Left ventricle myocardium inferior (tissue), 1 donor: ENCODE measurements around the gene NUP98. TPM values are rescaled to one million over a fixed set of nuclear protein-coding genes. Genes with fewer than 3 reads are reported as not detected.

Experiments
- DNase-seq: peaks from one replicate; pipeline ENCODE4 v3.0.0-alpha.2; 2020
- H3K27ac ChIP-seq: fragments of 200-600 bp; replicated peaks from 2 replicates; pipeline ENCODE4 v1.8.0; 2021
- H3K27me3 ChIP-seq: fragments of 200-600 bp; 2 replicates; pipeline ENCODE4 v1.8.0; 2021; ENCODE audit warnings: low read depth
- H3K36me3 ChIP-seq: fragments of 200-600 bp; 2 replicates; pipeline ENCODE4 v1.8.0; 2021
- H3K4me1 ChIP-seq: fragments of 200-600 bp; 2 replicates; pipeline ENCODE4 v1.8.0; 2021
- H3K4me3 ChIP-seq: fragments of 200-600 bp; 2 replicates; pipeline ENCODE4 v1.8.0; 2021; ENCODE audit warnings: mild to moderate bottlenecking, moderate library complexity
- H3K9me3 ChIP-seq: fragments of 200-600 bp; replicated peaks from 2 replicates; pipeline ENCODE4 v1.8.0; 2021
- intact Hi-C: fragments of 100-400 bp; cut with micrococcal nuclease; formaldehyde crosslinking; loops from one replicate; pipeline ENCODE4 v1.11.0; 2022
- total RNA-seq: library from RNA; stranded (reverse); fragmentation: NEBNext Ultra II Directional; extraction: Animal tissue kit (Norgen Biotek cat#: 25700); gene quantifications from one replicate; pipeline ENCODE4 v1.2.1, GENCODE V29; 2021
- TF ChIP-seq, protein P1 (sequence below): fragments of 200-600 bp; IDR thresholded peaks from 2 replicates; pipeline ENCODE4 v1.8.0; 2021; ENCODE audit warnings: antibody characterized with exemption, mild to moderate bottlenecking, borderline replicate concordance
- donor health status: DM: no; HTN: yes; CAD: no; lungs with severe emphysema.

The NUP98 gene
- total RNA-seq, 1 donor from 2014 or later, result 37.3 TPM

DNA sequence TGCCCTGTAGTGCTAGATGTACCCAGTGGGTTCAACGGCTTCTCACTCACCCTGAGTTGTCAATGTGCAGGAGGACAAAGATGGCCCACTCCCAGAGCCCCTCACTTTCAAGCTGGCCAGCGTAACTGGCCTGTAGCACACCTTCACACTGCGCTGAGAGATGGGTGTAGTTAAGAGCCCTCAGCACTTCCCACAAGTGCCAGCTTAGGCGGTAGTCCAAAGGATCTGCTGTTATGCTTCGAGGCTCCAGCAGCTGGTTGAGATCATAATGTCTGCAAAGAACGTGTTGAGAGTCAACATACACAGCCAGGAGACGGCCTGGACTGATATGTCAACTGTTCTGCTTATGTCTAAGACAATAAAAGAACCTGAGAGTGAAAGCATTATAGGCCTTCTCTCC, 111.4 kb downstream of the NUP98 start:
- H3K4me3 ChIP-seq, result no peak overlapping the region
- no peak for DNase-seq
- H3K36me3 ChIP-seq, result peaks cover 93% of the 10 kb centered on the region
- TF ChIP-seq, protein P1, sequence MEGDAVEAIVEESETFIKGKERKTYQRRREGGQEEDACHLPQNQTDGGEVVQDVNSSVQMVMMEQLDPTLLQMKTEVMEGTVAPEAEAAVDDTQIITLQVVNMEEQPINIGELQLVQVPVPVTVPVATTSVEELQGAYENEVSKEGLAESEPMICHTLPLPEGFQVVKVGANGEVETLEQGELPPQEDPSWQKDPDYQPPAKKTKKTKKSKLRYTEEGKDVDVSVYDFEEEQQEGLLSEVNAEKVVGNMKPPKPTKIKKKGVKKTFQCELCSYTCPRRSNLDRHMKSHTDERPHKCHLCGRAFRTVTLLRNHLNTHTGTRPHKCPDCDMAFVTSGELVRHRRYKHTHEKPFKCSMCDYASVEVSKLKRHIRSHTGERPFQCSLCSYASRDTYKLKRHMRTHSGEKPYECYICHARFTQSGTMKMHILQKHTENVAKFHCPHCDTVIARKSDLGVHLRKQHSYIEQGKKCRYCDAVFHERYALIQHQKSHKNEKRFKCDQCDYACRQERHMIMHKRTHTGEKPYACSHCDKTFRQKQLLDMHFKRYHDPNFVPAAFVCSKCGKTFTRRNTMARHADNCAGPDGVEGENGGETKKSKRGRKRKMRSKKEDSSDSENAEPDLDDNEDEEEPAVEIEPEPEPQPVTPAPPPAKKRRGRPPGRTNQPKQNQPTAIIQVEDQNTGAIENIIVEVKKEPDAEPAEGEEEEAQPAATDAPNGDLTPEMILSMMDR, result no peak
- no peaks in the 10 kb centered on the region for H3K27me3 ChIP-seq
- H3K9me3 ChIP-seq, result no peaks in the 10 kb centered on the region
- peaks cover 40% of the 10 kb centered on the region for H3K4me1 ChIP-seq
- intact Hi-C loops, result no loop called here
- H3K27ac ChIP-seq, result peak overlapping the region; percentile 24

DNA sequence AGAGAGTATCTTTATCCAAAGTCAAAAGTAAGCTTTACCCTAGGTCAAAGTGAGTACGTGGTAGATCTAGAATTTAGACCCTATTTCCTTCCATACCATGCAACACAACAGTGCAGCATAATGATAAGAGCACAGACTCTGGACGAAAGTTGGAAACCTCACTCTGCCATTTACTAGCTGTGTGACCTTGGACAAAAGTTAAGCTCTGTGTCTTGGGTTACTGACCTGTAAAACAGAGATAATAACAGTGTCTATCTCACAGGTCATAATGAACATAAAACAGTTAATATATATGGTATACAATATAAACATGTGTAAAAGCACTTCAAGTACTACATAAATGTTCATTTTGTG, 112.6 kb downstream of the NUP98 start:
- H3K27me3 ChIP-seq, result no peaks in the 10 kb centered on the region
- intact Hi-C loops, result no loop called here
- H3K36me3 ChIP-seq, result peaks cover 93% of the 10 kb centered on the region
- TF ChIP-seq, protein P1, result no peak
- no peak overlapping the region for H3K4me3 ChIP-seq
- no peak for DNase-seq
- peaks cover 40% of the 10 kb centered on the region for H3K4me1 ChIP-seq
- H3K27ac ChIP-seq, result peak overlapping the region; percentile 31
- no peaks in the 10 kb centered on the region for H3K9me3 ChIP-seq

DNA sequence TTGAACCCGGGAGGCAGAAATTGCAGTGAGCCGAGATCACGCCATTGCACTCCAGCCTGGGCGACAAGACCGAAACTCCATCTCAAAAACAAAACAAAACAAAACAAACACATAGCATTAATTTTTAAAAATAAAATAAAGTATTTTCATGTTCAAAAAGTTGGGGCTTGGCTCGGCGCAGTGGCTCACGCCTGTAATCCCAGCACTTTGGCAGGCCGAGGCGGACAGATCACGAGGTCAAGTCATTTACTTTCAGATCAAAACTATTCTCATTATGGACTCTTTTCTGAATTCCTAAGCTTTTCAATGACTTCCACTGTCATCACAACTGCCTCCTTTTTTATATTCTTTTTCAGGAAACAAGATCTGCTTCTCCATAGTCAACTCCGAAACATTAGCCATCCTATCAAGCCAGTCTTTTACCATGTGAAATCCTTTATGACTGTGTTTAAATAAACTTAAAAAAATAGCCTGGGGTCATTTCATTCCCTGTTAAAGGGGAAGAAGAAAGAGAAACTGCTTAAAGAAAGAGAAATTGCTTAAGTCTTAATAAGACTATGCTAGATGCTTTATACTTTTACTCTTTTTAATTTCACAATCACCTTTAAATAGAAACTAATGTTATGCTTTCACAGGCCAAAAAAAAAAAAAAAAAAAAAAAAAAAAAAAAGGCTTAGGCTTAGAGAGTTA, 113.1 kb downstream of the NUP98 start:
- intact Hi-C loops, result no loop called here
- TF ChIP-seq, protein P1, result no peak
- Histone ChIP-seq H3K36me3 (peaks cover 93% of the 10 kb centered on the region), H3K4me1 (peaks cover 40% of the 10 kb centered on the region), H3K9me3 (no peaks in the 10 kb centered on the region), H3K27me3 (no peaks in the 10 kb centered on the region), H3K4me3 (no peak overlapping the region), H3K27ac (peak overlapping the region; percentile 31)
- DNase-seq, result no peak

DNA sequence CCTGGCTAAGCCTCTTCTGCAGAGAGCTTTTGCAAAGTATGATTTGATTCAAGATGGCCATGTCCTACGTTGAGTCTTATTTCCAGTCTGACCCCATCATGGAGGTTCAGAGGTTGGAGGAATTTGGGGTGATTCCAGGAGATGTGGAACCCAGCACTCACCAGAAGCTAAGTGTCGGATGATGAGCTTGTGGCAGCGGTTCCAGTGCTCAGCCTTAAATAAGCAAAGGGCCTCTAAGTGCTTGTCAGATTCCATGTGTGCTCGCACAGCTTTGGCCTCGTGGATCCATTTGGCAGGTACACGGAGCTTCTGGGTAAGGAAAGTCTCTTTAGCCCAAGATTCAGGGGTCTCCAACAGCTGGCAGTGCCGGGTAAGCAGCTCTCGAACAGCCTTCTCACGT, 114.3 kb downstream of the NUP98 start:
- H3K36me3 ChIP-seq, result peaks cover 94% of the 10 kb centered on the region
- H3K27ac ChIP-seq, result peak overlapping the region; percentile 66
- TF ChIP-seq, protein P1, result no peak
- H3K9me3 ChIP-seq, result no peaks in the 10 kb centered on the region
- intact Hi-C loops, result no loop called here
- DNase-seq, result no peak
- H3K4me3 ChIP-seq, result no peak overlapping the region
- no peaks in the 10 kb centered on the region for H3K27me3 ChIP-seq
- H3K4me1 ChIP-seq, result peaks cover 40% of the 10 kb centered on the region

DNA sequence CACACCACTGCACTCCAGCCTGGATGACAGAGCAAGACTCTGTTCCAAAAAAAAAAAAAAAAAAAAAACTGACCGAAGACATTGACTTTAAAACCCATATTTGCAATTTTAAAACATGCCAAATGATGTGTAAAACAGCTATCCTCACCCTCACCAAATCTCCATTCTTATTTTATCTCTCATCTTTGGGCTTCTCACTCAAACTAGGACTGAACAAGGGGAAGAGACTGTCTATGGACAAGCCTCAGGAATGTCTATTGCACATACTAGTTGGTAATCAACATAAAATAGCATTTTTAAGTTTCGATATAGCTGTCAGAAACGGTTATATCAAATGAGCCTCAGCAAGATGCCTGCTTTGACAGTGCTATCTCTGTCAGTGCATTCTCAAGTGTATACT, 118.3 kb downstream of the NUP98 start:
- no peaks in the 10 kb centered on the region for H3K27me3 ChIP-seq
- no peak for DNase-seq
- H3K36me3 ChIP-seq, result peaks cover 100% of the 10 kb centered on the region
- H3K4me3 ChIP-seq, result no peak overlapping the region
- intact Hi-C loops, result no loop called here
- peaks cover 19% of the 10 kb centered on the region for H3K4me1 ChIP-seq
- H3K9me3 ChIP-seq, result no peaks in the 10 kb centered on the region
- TF ChIP-seq, protein P1, result no peak
- H3K27ac ChIP-seq, result no peak overlapping the region
